Measurements from ENCODE around the gene SCOC. TPM values are rescaled to one million over a fixed set of nuclear protein-coding genes. Genes with fewer than 3 reads are reported as not detected.

The SCOC gene
- total and polyA plus RNA-seq, 2 of the 4 experiments (the other 2 are of a cell fraction), result 12.9 to 33.2 TPM

GRCh38 chr4:140382732-140383131 is 9.3 kb downstream of the SCOC start:
- POLR2A ChIA-PET (ENCODE audit: unreplicated experiment), result no interaction called here
- CTCF ChIA-PET, result interaction anchor here (0.6 to 1.0 kb wide), 2 partner anchors 23 to 124 kb away, joined by 3 read pairs; no protein-coding TSS in a partner anchor
- H3K23ac ChIP-seq (ENCODE audit: low read depth, low read length), result no peak overlapping the region
- H3K4me3 ChIP-seq (ENCODE audit: insufficient read depth, low read depth, low read length), result no peak overlapping the region
- TF ChIP-seq RCOR1 (IDR thresholded peaks at IDR 0.05; ENCODE audit: insufficient replicate concordance, low read length) (no peak), CHD1 (IDR thresholded peaks at IDR 0.05; ENCODE audit: low read depth, low read length) (no peak), MAZ (IDR thresholded peaks at IDR 0.05; ENCODE audit: borderline replicate concordance, low read depth, low read length) (no peak), NFE2L2 (IDR thresholded peaks at IDR 0.05; ENCODE audit: low read depth, low read length) (no peak), ELK1 (IDR thresholded peaks at IDR 0.05; ENCODE audit: borderline replicate concordance, low read depth, low read length) (no peak), MAFK (IDR thresholded peaks at IDR 0.05; ENCODE audit: low read depth, low read length) (no peak), BHLHE40 (IDR thresholded peaks at IDR 0.05; ENCODE audit: low read depth, low read length) (no peak), CTCF (conservative IDR thresholded peaks at IDR 0.05; ENCODE audit: low read depth, low read length) (no peak), RAD21 (IDR thresholded peaks at IDR 0.05; ENCODE audit: low read length) (no peak), POLR2A (IDR thresholded peaks at IDR 0.05; ENCODE audit: low read depth, low read length) (no peak), MXI1 (IDR thresholded peaks at IDR 0.05; ENCODE audit: borderline replicate concordance, low read depth, low read length) (no peak), CEBPB (IDR thresholded peaks at IDR 0.05; ENCODE audit: low read depth, low read length) (no peak), FOS (IDR thresholded peaks at IDR 0.05; ENCODE audit: low read depth, low read length) (no peak), SMC3 (IDR thresholded peaks at IDR 0.05; ENCODE audit: low read depth, low read length) (no peak), RFX5 (IDR thresholded peaks at IDR 0.05; ENCODE audit: low read depth, low read length) (no peak), USF2 (IDR thresholded peaks at IDR 0.05; ENCODE audit: low read depth, low read length) (no peak)
- H2BK120ac ChIP-seq (ENCODE audit: low read depth, low read length), result no peak overlapping the region
- no peaks in the 10 kb centered on the region for H3K27me3 ChIP-seq (ENCODE audit: control insufficient read depth, insufficient read depth, low read length)
- 0 out of 4 replicates have a peak, but pooled peaks cover 0 to 7% of the 10 kb centered on the region in 2 experiments for H3K79me1 ChIP-seq (ENCODE audit: low read depth in 1 of 2, low read length in 2 of 2)
- BruUV-seq (replicated peaks), result no TSS peak
- H3K9me1 ChIP-seq (ENCODE audit: insufficient read depth, low read length), result no peaks in the 10 kb centered on the region
- no peak overlapping the region for H2AK5ac ChIP-seq (ENCODE audit: low read depth, low read length)
- no peak overlapping the region for H4K91ac ChIP-seq (ENCODE audit: insufficient read depth, low read depth, low read length)
- no peak overlapping the region for H4K8ac ChIP-seq (ENCODE audit: low read depth in 2 of 2, low read length in 2 of 2)
- no peak overlapping the region for H3K27ac ChIP-seq (ENCODE audit: insufficient read depth, low read length)
- DNase-seq (no peak), ATAC-seq (ENCODE audit: low read depth) (no peak)
- no peak overlapping the region for H3K14ac ChIP-seq (replicated peaks; ENCODE audit: low read depth, low read length)
- no peak overlapping the region for H2AFZ ChIP-seq (replicated peaks; ENCODE audit: low read length, poor library complexity)
- H3K36me3 ChIP-seq (ENCODE audit: control insufficient read depth, insufficient read depth, low read length), result 0 out of 2 replicates have a peak, but pooled peaks cover 3% of the 10 kb centered on the region
- H4K20me1 ChIP-seq (ENCODE audit: insufficient read depth, low read length), result no peaks in the 10 kb centered on the region
- H3K4me2 ChIP-seq (ENCODE audit: low read depth, low read length), result no peak overlapping the region
- H2BK5ac ChIP-seq (ENCODE audit: low read depth, low read length, poor library complexity, severe bottlenecking), result no peak overlapping the region
- H2BK15ac ChIP-seq (ENCODE audit: low read depth, low read length), result no peak overlapping the region
- H3K4me1 ChIP-seq (ENCODE audit: control insufficient read depth, insufficient read depth, low read length), result no peaks in the 10 kb centered on the region
- intact Hi-C loops (cut with micrococcal nuclease) (no loop called here), dilution Hi-C loops (cut with HindIII; ENCODE audit: low sequenced_read_pairs, unreplicated experiment) (no loop called here), in situ Hi-C loops (cut with MboI; ENCODE audit: low sequenced_read_pairs) (no loop called here)
- H3K9me3 ChIP-seq (ENCODE audit: control insufficient read depth, insufficient read depth, low read length), result no peaks in the 10 kb centered on the region
- H3K9ac ChIP-seq (ENCODE audit: low read depth, low read length), result no peak overlapping the region
- no peak overlapping the region for H2AK9ac ChIP-seq (replicated peaks; ENCODE audit: low read depth, low read length, poor library complexity)
- H3K18ac ChIP-seq (ENCODE audit: low read depth, low read length), result no peak overlapping the region
- H3K4ac ChIP-seq (ENCODE audit: low read depth, low read length), result no peak overlapping the region
- no peak overlapping the region for H2BK20ac ChIP-seq (ENCODE audit: low read depth, low read length)
- no peak overlapping the region for H4K5ac ChIP-seq (ENCODE audit: low read depth, low read length)
- no peak overlapping the region for H3K56ac ChIP-seq (ENCODE audit: extremely low read depth, insufficient read depth, low read length)
